T1000 (cell line): ENCODE measurements around the gene SH2D1B.
"Not testable (repeated sequence)": the region's sequence is repeated elsewhere in the genome, so short reads cannot be mapped to it uniquely, and the experiment has no call there.

Experiments
- DNase-seq: peaks from one replicate; lab custom pipeline; 2025; ENCODE audit warnings: mixed read lengths; lab: John Stamatoyannopoulos, UW

Gene SH2D1B

DNA sequence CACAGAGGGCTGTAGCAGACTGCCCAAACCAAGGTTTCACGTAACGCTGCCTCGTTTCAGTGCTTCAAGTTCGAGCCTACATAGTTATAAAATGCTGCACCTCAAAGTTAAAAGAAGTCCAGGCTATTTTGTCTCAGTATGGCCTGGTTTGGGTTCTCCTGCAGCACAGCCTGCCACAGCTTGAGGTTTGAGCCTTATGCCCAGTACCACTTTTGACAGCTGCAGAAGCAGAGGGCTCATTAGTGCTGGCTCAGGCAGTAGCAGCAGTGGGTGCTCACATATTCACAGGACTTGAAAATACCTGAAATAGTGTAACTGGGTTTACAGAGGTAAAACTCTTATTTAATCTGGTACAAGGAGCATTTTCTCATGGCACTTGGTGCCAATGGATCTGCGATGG is 50.6 kb downstream of the SH2D1B start:
- DNase-seq, result no peak

DNA sequence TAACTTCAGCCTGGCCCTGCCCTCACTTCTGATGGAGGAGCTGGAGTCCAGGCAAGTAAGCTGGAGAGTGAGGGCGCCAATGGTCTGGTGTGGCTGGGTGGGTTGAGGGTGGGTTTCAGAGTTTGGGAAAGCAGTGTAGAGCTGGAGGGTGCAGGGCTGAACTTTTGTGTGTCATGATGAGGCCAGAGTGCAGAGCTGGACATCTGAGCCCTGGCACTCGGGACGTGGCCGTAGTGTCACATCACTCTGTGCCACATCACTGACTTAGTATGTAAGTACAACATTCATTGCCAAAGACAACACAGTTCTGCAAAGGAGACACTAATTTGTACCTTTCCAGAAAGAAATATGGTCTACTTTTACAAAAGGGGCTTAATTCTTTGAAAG is 51.1 kb downstream of the SH2D1B start:
- no peak for DNase-seq

DNA sequence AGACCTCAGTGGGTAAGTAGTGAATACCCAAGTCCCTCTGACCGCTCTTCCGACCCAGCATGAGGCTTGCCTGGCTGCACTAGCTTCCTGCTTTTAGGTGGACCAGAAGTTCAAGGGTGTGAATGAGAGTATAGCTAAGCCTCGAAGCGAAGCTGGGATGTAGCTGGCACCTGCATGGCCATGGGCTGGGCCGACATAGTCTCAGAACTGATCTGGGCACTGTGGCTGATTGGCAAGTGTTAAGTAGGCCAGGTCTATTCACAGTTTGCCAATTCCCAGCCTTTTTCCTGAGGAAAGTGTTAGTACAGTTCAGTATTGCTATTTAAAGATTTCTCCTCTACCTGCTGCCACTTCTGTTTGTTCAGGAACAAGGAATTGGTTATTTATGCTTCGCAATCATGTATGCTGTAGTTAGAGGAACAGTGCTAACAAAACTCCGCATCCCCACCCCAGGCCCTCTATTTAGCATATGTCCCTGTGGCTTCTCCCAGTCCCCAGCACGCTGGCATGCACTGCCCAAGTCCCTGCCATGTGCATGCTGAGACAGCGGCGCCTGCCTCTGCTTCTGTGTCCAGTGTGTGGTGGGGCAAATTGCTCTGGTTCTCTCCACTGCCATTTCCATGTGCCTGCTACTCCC is 51.6 kb downstream of the SH2D1B start:
- no peak for DNase-seq

DNA sequence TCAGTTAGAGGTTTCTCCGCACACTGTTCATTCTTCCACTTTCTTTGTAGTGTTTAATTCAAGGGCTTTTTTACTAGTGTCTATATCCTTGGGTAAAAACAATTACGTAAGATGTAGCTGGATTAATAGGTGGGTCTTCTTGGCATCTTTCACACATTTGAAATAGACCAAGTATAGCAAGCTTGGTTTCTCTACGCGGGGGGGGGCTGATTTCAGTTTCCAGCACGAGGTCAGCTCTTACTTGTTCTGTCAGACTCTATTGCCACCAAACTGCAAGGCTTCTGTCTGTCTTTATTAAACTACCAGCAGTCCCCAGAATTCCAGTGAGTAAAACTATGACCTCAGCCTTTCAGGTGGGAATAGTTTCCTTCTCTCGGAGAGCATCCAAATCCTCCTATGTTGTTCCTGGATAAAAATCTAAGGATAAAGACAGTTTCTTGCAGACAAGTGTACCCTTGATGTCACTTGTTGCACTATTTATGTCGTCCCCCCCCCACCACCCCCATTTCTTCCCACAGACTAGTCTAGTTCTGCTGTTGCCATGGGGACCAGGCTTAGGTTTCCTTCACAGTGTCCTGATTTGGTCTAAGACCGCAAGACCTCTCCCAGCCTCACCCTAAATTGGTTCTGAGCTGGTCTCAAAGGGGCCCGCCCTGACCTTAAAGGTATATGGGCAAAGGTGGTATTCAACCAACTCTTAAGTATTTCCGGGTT is 52.3 kb downstream of the SH2D1B start:
- DNase-seq, result no peak

DNA sequence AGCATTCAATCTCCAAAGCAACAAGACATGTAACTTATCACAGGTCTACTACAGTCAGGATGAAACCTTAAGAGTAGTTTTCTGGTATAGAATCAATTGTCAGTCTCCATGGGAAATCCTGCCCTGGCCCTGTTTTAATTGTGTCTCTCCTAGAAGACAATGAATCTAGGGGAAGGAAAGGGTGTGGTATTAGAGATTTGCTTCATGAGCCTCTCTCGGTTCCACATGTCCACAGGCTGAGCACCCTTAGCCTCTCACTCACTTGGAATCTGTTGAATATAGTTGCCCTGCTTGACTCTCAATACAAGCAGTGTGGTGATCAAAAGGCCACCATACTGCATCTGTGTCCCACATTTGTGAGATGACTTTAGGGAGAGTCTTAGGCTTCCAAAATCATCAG is 53.0 kb downstream of the SH2D1B start:
- no peak for DNase-seq

DNA sequence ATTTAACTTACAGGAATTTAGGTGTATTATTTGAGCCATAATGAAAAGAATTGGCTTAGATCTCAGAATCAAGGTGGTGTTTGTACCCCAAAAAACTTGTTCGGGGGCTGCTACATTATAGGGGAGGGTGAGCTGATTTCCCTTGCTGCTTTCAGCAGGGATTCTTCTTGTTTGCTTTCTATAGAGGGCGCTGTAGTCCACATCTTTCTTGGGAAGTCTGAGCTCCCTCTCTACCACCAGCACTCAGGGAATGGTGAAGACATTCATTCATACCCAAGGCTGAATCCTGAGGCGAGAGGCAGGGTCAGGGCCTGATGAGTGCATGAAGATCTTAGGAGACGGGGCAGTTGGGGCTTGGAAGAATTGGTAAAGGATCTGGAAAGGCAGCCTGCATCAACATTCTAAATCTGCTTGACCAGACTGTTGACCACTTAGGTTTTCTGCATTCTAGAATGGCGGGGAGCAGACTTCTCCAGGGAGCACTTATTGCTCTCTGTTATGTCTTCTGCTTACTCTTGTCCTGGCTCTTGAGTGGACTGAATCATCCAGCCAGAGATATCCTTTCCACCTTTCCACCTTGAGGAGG is 54.2 kb downstream of the SH2D1B start:
- no peak for DNase-seq

DNA sequence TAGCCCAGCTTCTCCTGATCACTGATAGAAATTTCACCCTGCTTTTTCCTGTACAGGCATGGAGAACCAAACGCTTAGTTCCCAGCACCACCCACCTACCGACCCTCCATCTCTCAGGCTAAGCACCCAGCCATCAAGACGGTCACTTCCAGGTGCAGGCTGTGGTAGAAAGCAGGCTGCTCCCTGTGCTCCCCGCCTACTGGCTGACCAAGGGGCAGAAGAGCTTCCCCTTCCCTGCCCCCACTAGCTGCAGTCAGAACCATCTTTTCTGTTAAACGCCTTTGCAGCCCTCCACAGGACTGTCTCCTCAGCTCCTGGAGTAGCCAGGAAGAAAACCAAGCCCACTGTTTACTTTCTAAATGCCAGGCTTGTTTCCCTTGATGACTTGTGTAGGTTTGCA is 58.2 kb downstream of the SH2D1B start:
- DNase-seq, result no peak

DNA sequence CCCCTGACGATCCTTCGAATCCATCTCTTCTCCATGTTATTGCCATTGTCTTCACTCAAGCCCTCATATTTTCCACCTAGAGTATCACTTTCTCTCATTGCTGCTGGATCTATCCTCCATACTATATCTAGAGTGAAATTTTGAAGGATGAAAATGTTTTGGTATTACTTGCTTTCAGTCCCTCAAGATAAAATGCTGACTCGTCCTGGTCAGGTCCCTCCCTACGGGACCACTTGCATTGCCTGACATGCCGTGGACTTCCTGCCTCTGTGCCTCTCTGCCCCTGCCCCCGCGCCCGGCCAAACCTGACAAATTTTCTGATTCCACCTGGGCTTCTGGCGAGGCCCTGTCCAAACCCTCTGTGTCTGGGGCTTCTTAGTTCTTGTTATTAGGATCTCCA is 58.9 kb downstream of the SH2D1B start:
- DNase-seq, result no peak

DNA sequence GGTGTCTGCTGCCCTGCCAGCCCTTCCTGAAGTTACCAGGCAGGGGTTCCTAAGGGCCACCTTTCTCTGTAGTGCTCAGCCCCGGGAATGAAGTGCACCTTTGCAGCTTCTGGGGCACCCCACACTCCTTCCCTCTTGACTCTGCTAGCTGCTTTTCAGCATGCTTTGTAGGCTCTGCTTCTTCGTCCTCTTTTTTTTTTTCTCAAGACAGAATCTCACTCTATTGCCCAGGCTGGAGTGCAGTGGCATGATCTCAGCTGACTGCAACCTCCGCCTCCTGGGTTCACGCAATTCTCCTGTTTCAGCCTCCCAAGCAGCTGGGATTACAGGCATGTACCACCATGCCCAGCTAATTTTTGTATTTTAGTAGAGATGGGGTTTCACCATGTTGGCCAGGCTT is 60.1 kb downstream of the SH2D1B start:
- DNase-seq, result not testable (repeated sequence)

DNA sequence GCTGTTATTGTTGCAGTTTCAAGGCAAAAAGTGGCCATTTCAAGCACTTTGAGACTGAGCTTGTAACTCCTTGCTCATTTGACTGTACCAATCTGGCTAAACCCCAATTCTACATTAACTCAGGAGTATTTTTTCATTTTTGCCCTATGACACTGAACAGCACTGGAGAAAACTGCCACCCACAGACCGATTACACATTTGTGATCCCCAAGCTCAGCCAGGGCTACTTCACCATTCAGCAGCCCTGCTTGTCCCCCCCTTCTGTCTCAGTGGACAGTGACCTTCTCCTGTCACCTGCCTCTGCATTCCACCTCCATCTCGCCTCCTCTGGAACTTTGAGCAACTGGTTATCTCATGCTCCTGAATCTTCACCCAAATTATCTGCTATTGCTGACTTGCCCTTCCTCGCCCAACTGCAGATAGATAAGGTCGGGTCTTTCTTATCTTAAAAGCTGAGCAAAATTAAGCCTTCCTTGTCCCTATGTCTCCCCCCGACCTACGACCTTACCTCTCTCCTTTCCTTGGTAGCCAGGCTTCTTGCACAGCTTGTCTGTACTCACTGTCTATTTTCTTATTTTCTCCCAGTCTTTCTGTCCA is 60.6 kb downstream of the SH2D1B start:
- DNase-seq, result no peak

DNA sequence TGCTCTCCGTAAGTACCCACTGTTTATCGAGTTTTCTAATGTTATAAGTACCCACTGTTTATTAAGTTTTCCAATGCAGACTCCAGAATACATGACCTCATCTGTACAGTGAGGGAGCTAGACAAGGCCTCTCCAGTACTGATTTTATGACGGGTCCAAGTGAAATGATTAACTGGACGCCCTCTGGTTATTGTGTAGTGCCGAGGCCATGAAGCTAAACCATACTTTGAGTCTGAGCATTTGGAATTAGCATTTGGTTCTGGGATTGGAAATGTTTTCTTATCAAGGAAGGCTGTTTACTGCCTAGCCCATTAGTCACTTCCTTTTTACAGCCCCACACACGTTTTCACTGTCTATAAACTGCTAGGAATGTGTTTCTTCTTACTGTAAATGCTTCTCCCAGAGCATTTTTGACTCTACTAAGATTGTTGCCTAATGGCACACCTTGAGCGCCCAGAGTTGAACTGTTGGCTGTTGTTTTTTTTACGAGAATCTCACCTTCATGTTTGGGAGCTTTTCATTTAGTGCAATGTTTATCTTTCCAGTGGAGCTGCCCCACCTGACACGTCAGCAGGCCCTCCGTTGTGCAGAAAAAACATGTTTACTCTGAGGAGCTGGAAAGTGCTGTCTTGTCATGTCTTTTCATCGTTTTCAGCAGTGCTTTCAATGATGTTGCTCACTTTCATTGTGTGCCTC is 62.2 kb downstream of the SH2D1B start:
- DNase-seq, result no peak

DNA sequence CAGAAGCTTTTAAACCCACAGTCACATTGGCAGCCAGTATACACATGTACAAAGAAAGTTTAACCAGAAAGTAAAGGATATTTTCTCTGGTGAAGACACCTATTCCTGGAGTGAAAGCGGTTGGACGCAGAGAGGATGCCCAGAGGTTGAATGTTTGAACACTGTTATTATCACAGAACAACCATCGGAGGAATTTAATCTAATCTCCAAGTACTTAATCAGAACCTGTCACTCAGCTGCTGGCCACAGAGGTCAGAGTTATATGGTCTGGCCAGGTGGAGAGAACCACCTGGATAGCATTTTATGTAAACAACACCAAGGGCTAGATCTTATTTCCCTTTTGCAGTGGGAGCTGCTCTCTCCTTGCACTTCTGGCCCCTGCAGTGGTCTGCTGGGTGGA is 64.7 kb downstream of the SH2D1B start:
- no peak for DNase-seq
